Measurements from ENCODE around the gene HNRNPH1.

HNRNPH1 gene

GRCh38 chr5:179603308-179603707 lies 20.2 kb downstream of the HNRNPH1 start:
- DNase-seq: no peak

- DNase-seq: no peak
These were observed 21.4 kb downstream of the HNRNPH1 start for GRCh38 chr5:179601871-179602625.

GRCh38 chr5:179599973-179600372 lies 23.5 kb downstream of the HNRNPH1 start:
- DNase-seq: no peak

- DNase-seq: no peak
These were observed 23.9 kb downstream of the HNRNPH1 start for GRCh38 chr5:179599566-179599965.

GRCh38 chr5:179599100-179599499 lies 24.4 kb downstream of the HNRNPH1 start:
- no peak for DNase-seq

- no peak for DNase-seq
These were observed 27.1 kb downstream of the HNRNPH1 start for GRCh38 chr5:179596421-179596820.

GRCh38 chr5:179595916-179596315 lies 27.6 kb downstream of the HNRNPH1 start:
- no peak for DNase-seq

GRCh38 chr5:179588166-179588565 lies 35.3 kb downstream of the HNRNPH1 start:
- no peak for DNase-seq

- no peak for DNase-seq
These were observed 37.5 kb downstream of the HNRNPH1 start for GRCh38 chr5:179585941-179586401.

- DNase-seq: no peak
These were observed 46.0 kb downstream of the HNRNPH1 start for GRCh38 chr5:179577286-179577960.

GRCh38 chr5:179572386-179572785 lies 51.1 kb downstream of the HNRNPH1 start:
- DNase-seq: no peak

- no peak for DNase-seq
These were observed 54.8 kb downstream of the HNRNPH1 start for GRCh38 chr5:179568721-179569120.

- DNase-seq: no peak
These were observed 58.9 kb downstream of the HNRNPH1 start for GRCh38 chr5:179564526-179564925.

Measured in NCI-H446 treated with DMSO at 0.1 percent for 48 hours (cell line).